ENCODE measurements around the gene KCNK3. TPM values are rescaled to one million over a fixed set of nuclear protein-coding genes. Genes with fewer than 3 reads are reported as not detected.

Gene KCNK3
- total RNA-seq, 1 experiment from 2014 or later, result not detected

GRCh38 chr2:26709323-26710110 is 17.0 kb downstream of the KCNK3 start:
- H3K4me3 ChIP-seq (ENCODE audit: low read length), result no peak overlapping the region
- H3K9me3 ChIP-seq (ENCODE audit: low read length), result no peaks in the 10 kb centered on the region
- H3K9ac ChIP-seq (ENCODE audit: low read length), result no peak overlapping the region
- no peaks in the 10 kb centered on the region for H3K9me2 ChIP-seq (replicated peaks; ENCODE audit: insufficient read depth, low read length)
- no peak for DNase-seq
- H4K20me1 ChIP-seq (ENCODE audit: insufficient read depth, low read depth, low read length), result no peaks in the 10 kb centered on the region
- no peak overlapping the region for H3K27ac ChIP-seq (ENCODE audit: low read length)
- no peaks in the 10 kb centered on the region for H3K4me1 ChIP-seq (ENCODE audit: low read length)
- H3K4me2 ChIP-seq (ENCODE audit: low read depth, low read length, poor library complexity, severe bottlenecking), result no peak overlapping the region
- no peak overlapping the region for H2AFZ ChIP-seq (ENCODE audit: low read length)
- H3K36me3 ChIP-seq (ENCODE audit: insufficient read depth, low read length), result no peaks in the 10 kb centered on the region
- H3K27me3 ChIP-seq (ENCODE audit: low read length), result no peaks in the 10 kb centered on the region
- no peaks in the 10 kb centered on the region for H3K79me2 ChIP-seq (ENCODE audit: low read length)

- H3K27ac ChIP-seq (ENCODE audit: low read length), result no peak overlapping the region
- no peaks in the 10 kb centered on the region for H3K9me3 ChIP-seq (ENCODE audit: low read length)
- H4K20me1 ChIP-seq (ENCODE audit: insufficient read depth, low read depth, low read length), result no peaks in the 10 kb centered on the region
- H3K79me2 ChIP-seq (ENCODE audit: low read length), result no peaks in the 10 kb centered on the region
- H3K9me2 ChIP-seq (replicated peaks; ENCODE audit: insufficient read depth, low read length), result no peaks in the 10 kb centered on the region
- no peak for DNase-seq
- no peaks in the 10 kb centered on the region for H3K36me3 ChIP-seq (ENCODE audit: insufficient read depth, low read length)
- no peaks in the 10 kb centered on the region for H3K27me3 ChIP-seq (ENCODE audit: low read length)
- no peak overlapping the region for H3K4me3 ChIP-seq (ENCODE audit: low read length)
- no peaks in the 10 kb centered on the region for H3K4me1 ChIP-seq (ENCODE audit: low read length)
- H3K4me2 ChIP-seq (ENCODE audit: low read depth, low read length, poor library complexity, severe bottlenecking), result no peak overlapping the region
- H3K9ac ChIP-seq (ENCODE audit: low read length), result no peak overlapping the region
- no peak overlapping the region for H2AFZ ChIP-seq (ENCODE audit: low read length)
Observed at GRCh38 chr2:26710145-26710544, 17.6 kb downstream of the KCNK3 start.

GRCh38 chr2:26710743-26711456 is 18.4 kb downstream of the KCNK3 start:
- Histone ChIP-seq H3K9me2 (replicated peaks; ENCODE audit: insufficient read depth, low read length) (no peaks in the 10 kb centered on the region), H3K27ac (ENCODE audit: low read length) (no peak overlapping the region), H3K9me3 (ENCODE audit: low read length) (no peaks in the 10 kb centered on the region), H2AFZ (ENCODE audit: low read length) (no peak overlapping the region), H4K20me1 (ENCODE audit: insufficient read depth, low read depth, low read length) (no peaks in the 10 kb centered on the region), H3K4me3 (ENCODE audit: low read length) (no peak overlapping the region), H3K27me3 (ENCODE audit: low read length) (no peaks in the 10 kb centered on the region), H3K4me1 (ENCODE audit: low read length) (no peaks in the 10 kb centered on the region), H3K79me2 (ENCODE audit: low read length) (no peaks in the 10 kb centered on the region), H3K9ac (ENCODE audit: low read length) (no peak overlapping the region), H3K4me2 (ENCODE audit: low read depth, low read length, poor library complexity, severe bottlenecking) (no peak overlapping the region), H3K36me3 (ENCODE audit: insufficient read depth, low read length) (no peaks in the 10 kb centered on the region)
- no peak for DNase-seq

GRCh38 chr2:26711457-26712161 is 19.1 kb downstream of the KCNK3 start:
- Histone ChIP-seq H3K9me2 (replicated peaks; ENCODE audit: insufficient read depth, low read length) (no peaks in the 10 kb centered on the region), H3K27me3 (ENCODE audit: low read length) (no peaks in the 10 kb centered on the region), H3K27ac (ENCODE audit: low read length) (no peak overlapping the region), H2AFZ (ENCODE audit: low read length) (no peak overlapping the region), H3K79me2 (ENCODE audit: low read length) (no peaks in the 10 kb centered on the region), H3K4me2 (ENCODE audit: low read depth, low read length, poor library complexity, severe bottlenecking) (no peak overlapping the region), H3K4me1 (ENCODE audit: low read length) (no peaks in the 10 kb centered on the region), H4K20me1 (ENCODE audit: insufficient read depth, low read depth, low read length) (no peaks in the 10 kb centered on the region), H3K9ac (ENCODE audit: low read length) (no peak overlapping the region), H3K4me3 (ENCODE audit: low read length) (no peak overlapping the region), H3K9me3 (ENCODE audit: low read length) (no peaks in the 10 kb centered on the region), H3K36me3 (ENCODE audit: insufficient read depth, low read length) (no peaks in the 10 kb centered on the region)
- no peak for DNase-seq

GRCh38 chr2:26712486-26713465 is 20.3 kb downstream of the KCNK3 start:
- Histone ChIP-seq H3K27ac (ENCODE audit: low read length) (no peak overlapping the region), H3K9me3 (ENCODE audit: low read length) (no peaks in the 10 kb centered on the region), H3K4me2 (ENCODE audit: low read depth, low read length, poor library complexity, severe bottlenecking) (no peak overlapping the region), H4K20me1 (ENCODE audit: insufficient read depth, low read depth, low read length) (no peaks in the 10 kb centered on the region), H3K27me3 (ENCODE audit: low read length) (no peaks in the 10 kb centered on the region), H3K4me3 (ENCODE audit: low read length) (no peak overlapping the region), H3K79me2 (ENCODE audit: low read length) (no peaks in the 10 kb centered on the region), H3K4me1 (ENCODE audit: low read length) (no peaks in the 10 kb centered on the region), H3K9ac (ENCODE audit: low read length) (no peak overlapping the region), H3K9me2 (replicated peaks; ENCODE audit: insufficient read depth, low read length) (no peaks in the 10 kb centered on the region), H2AFZ (ENCODE audit: low read length) (no peak overlapping the region), H3K36me3 (ENCODE audit: insufficient read depth, low read length) (no peaks in the 10 kb centered on the region)
- DNase-seq, result no peak

GRCh38 chr2:26715528-26716270 is 23.2 kb downstream of the KCNK3 start:
- no peaks in the 10 kb centered on the region for H3K9me2 ChIP-seq (replicated peaks; ENCODE audit: insufficient read depth, low read length)
- no peak for DNase-seq
- no peaks in the 10 kb centered on the region for H3K79me2 ChIP-seq (ENCODE audit: low read length)
- no peaks in the 10 kb centered on the region for H4K20me1 ChIP-seq (ENCODE audit: insufficient read depth, low read depth, low read length)
- H3K9ac ChIP-seq (ENCODE audit: low read length), result no peak overlapping the region
- H3K36me3 ChIP-seq (ENCODE audit: insufficient read depth, low read length), result no peaks in the 10 kb centered on the region
- H3K4me1 ChIP-seq (ENCODE audit: low read length), result no peaks in the 10 kb centered on the region
- no peak overlapping the region for H3K27ac ChIP-seq (ENCODE audit: low read length)
- H3K4me2 ChIP-seq (ENCODE audit: low read depth, low read length, poor library complexity, severe bottlenecking), result no peak overlapping the region
- H2AFZ ChIP-seq (ENCODE audit: low read length), result no peak overlapping the region
- H3K4me3 ChIP-seq (ENCODE audit: low read length), result no peak overlapping the region
- no peaks in the 10 kb centered on the region for H3K27me3 ChIP-seq (ENCODE audit: low read length)
- H3K9me3 ChIP-seq (ENCODE audit: low read length), result no peaks in the 10 kb centered on the region

GRCh38 chr2:26716340-26716739 is 23.8 kb downstream of the KCNK3 start:
- Histone ChIP-seq H3K9ac (ENCODE audit: low read length) (no peak overlapping the region), H4K20me1 (ENCODE audit: insufficient read depth, low read depth, low read length) (no peaks in the 10 kb centered on the region), H3K27ac (ENCODE audit: low read length) (no peak overlapping the region), H3K9me3 (ENCODE audit: low read length) (no peaks in the 10 kb centered on the region), H3K27me3 (ENCODE audit: low read length) (no peaks in the 10 kb centered on the region), H3K9me2 (replicated peaks; ENCODE audit: insufficient read depth, low read length) (no peaks in the 10 kb centered on the region), H3K79me2 (ENCODE audit: low read length) (no peaks in the 10 kb centered on the region), H3K36me3 (ENCODE audit: insufficient read depth, low read length) (no peaks in the 10 kb centered on the region), H3K4me3 (ENCODE audit: low read length) (no peak overlapping the region), H2AFZ (ENCODE audit: low read length) (no peak overlapping the region), H3K4me1 (ENCODE audit: low read length) (no peaks in the 10 kb centered on the region), H3K4me2 (ENCODE audit: low read depth, low read length, poor library complexity, severe bottlenecking) (no peak overlapping the region)
- DNase-seq, result no peak
